ENCODE data around the gene POLQ.
A peak's percentile ranks its signal among the peaks of the same experiment; 100 is the strongest.

POLQ gene

GRCh38 chr3:121491683-121492320 is 54.0 kb downstream of the POLQ start:
- Histone ChIP-seq H3K4me3 (replicated peaks; ENCODE audit: insufficient read depth, low read length) (no peak overlapping the region), H3K27me3 (ENCODE audit: insufficient read depth, poor library complexity, severe bottlenecking) (no peaks in the 10 kb centered on the region), H3K27ac (replicated peaks) (no peak overlapping the region)
- DNase-seq (ENCODE audit: low read depth in 1 of 2, low spot score in 1 of 2), result no peak
- no peak for TF ChIP-seq SPI1 (IDR thresholded peaks at IDR 0.05; ENCODE audit: borderline replicate concordance, low read depth)
- no peak for TF ChIP-seq GABPA (IDR thresholded peaks at IDR 0.05; ENCODE audit: low read depth)
- no peak for TF ChIP-seq REST (IDR thresholded peaks at IDR 0.05; ENCODE audit: insufficient replicate concordance, low read depth)
- TF ChIP-seq POLR2AphosphoS5 (IDR thresholded peaks at IDR 0.05; ENCODE audit: low read depth), result no peak
- TF ChIP-seq CTCF (IDR thresholded peaks at IDR 0.05; ENCODE audit: insufficient read depth, low read length), result no peak

GRCh38 chr3:121490161-121490560 is 55.6 kb downstream of the POLQ start:
- no peak for TF ChIP-seq GABPA (IDR thresholded peaks at IDR 0.05; ENCODE audit: low read depth)
- no peak for TF ChIP-seq SPI1 (IDR thresholded peaks at IDR 0.05; ENCODE audit: borderline replicate concordance, low read depth)
- no peak for TF ChIP-seq REST (IDR thresholded peaks at IDR 0.05; ENCODE audit: insufficient replicate concordance, low read depth)
- Histone ChIP-seq H3K27me3 (ENCODE audit: insufficient read depth, poor library complexity, severe bottlenecking) (no peaks in the 10 kb centered on the region), H3K4me3 (replicated peaks; ENCODE audit: insufficient read depth, low read length) (no peak overlapping the region), H3K27ac (replicated peaks) (peak overlapping the region; percentile 28; the same call in 1 of the 2 replicates)
- peak; percentile 54 to 64 for DNase-seq (ENCODE audit: low read depth in 1 of 2, low spot score in 1 of 2)

GRCh38 chr3:121488628-121489027 is 57.2 kb downstream of the POLQ start:
- TF ChIP-seq REST (IDR thresholded peaks at IDR 0.05; ENCODE audit: insufficient replicate concordance, low read depth), result no peak
- no peak overlapping the region for H3K4me3 ChIP-seq (replicated peaks; ENCODE audit: insufficient read depth, low read length)
- no peak for DNase-seq (ENCODE audit: low read depth in 1 of 2, low spot score in 1 of 2)
- H3K27me3 ChIP-seq (ENCODE audit: insufficient read depth, poor library complexity, severe bottlenecking), result no peaks in the 10 kb centered on the region
- H3K27ac ChIP-seq (replicated peaks), result no peak overlapping the region

- DNase-seq (ENCODE audit: low read depth in 1 of 2, low spot score in 1 of 2), result no peak
- H3K27ac ChIP-seq (replicated peaks), result no peak overlapping the region
Observed at GRCh38 chr3:121483290-121483689, 62.5 kb downstream of the POLQ start.

More at GRCh38 chr3:121483290-121483689, 62.5 kb downstream of the POLQ start:
- no peak for TF ChIP-seq CTCF (IDR thresholded peaks at IDR 0.05; ENCODE audit: insufficient read depth, low read length)
- TF ChIP-seq POLR2AphosphoS5 (IDR thresholded peaks at IDR 0.05; ENCODE audit: low read depth), result no peak
- TF ChIP-seq SPI1 (IDR thresholded peaks at IDR 0.05; ENCODE audit: borderline replicate concordance, low read depth), result no peak
- no peak for TF ChIP-seq GABPA (IDR thresholded peaks at IDR 0.05; ENCODE audit: low read depth)
- no peak for TF ChIP-seq REST (IDR thresholded peaks at IDR 0.05; ENCODE audit: insufficient replicate concordance, low read depth)
- H3K27me3 ChIP-seq (ENCODE audit: insufficient read depth, poor library complexity, severe bottlenecking), result no peaks in the 10 kb centered on the region
- no peak overlapping the region for H3K4me3 ChIP-seq (replicated peaks; ENCODE audit: insufficient read depth, low read length)

Data from HL-60 (cell line).